K562 (cell line): ENCODE results near the gene RAB27B. TPM values are rescaled to one million over a fixed set of nuclear protein-coding genes. Genes with fewer than 3 reads are reported as not detected.

ENCODE experiments used
- ATAC-seq: fragments of 200-7000 bp; cut with Tn5 transposase; 3 replicates; pipeline ENCODE4 v1.9.1; 2020; ENCODE audit warnings: moderate library complexity
- Bru-seq: library from RNA; stranded (reverse); fragments of 400-500 nt; gene quantifications from one replicate; lab custom pipeline; 2021; lab: Mats Ljungman, UMichigan
- BruChase-seq, 2 experiments: library from RNA; stranded (reverse); fragments of 400-500 nt; gene quantifications; one replicate each; lab custom pipeline; 2021; lab: Mats Ljungman, UMichigan
- BruUV-seq: library from RNA; stranded (reverse); fragments of 400-500 nt; replicated peaks from 2 replicates; lab custom pipeline; 2021; lab: Mats Ljungman, UMichigan
- CTCF ChIA-PET: fragments of 300-600 bp; formaldehyde crosslinking; extraction: SDS; loops from one replicate; lab custom pipeline; 2021; ENCODE audit warnings: low intra/inter-chr PET ratio; lab: Yijun Ruan, JAX
- POLR2A ChIA-PET: fragments of 300-600, 350-650 bp; sonication (Branson Sonifier 250); formaldehyde crosslinking; extraction: SDS; loops from one replicate; lab custom pipeline; 2021; ENCODE audit warnings: antibody characterized with exemption, inconsistent platforms; lab: Yijun Ruan, JAX
- DNase-seq, 4 experiments: peaks; one replicate each; pipeline versions ENCODE4 v3.0.0 to v3.0.0-alpha.2; 2011 to 2018; ENCODE audit warnings: low spot score in 3 of 4, mixed read lengths in 3 of 4; ENCODE audit errors: extremely low read depth in 1 of 4
- FAIRE-seq: peaks from 2 replicates; lab custom pipeline; 2011; peaks lifted over from hg19 to GRCh38; lab: Jason Lieb, UNC
- H2AFZ ChIP-seq: 2 replicates; pipeline ENCODE4 v1.6.0; 2011; ENCODE audit warnings: low read depth, low read length, control low read depth, inconsistent platforms
- H3K27ac ChIP-seq: fragments of 200-600 bp; 3 replicates; pipeline ENCODE4 v1.8.0; 2011; ENCODE audit warnings: low read depth, mild to moderate bottlenecking, control low read depth, inconsistent platforms, low read length, moderate library complexity, mixed read lengths; ENCODE audit errors: extremely low read depth
- H3K27me3 ChIP-seq, 2 experiments: fragments of 300-600 bp in 1 of 2; 2 replicates in 1 of 2; 3 replicates in 1 of 2; pipeline versions ENCODE4 v1.6.0 to v1.8.0; 2011; ENCODE audit warnings: inconsistent platforms in 2 of 2, low read length in 2 of 2, mild to moderate bottlenecking in 1 of 2, mixed read lengths in 1 of 2, moderate library complexity in 1 of 2; ENCODE audit not compliant: control insufficient read depth in 2 of 2, insufficient read depth in 2 of 2
- H3K36me3 ChIP-seq: fragments of 300-600 bp; 3 replicates; pipeline ENCODE4 v1.8.0; 2011; ENCODE audit warnings: mild to moderate bottlenecking, low read length, inconsistent platforms; ENCODE audit not compliant: control insufficient read depth, insufficient read depth
- H3K4me1 ChIP-seq, 2 experiments: fragments of 200-600 bp in 1 of 2; replicated peaks in 1 of 2; 2 replicates in 1 of 2; 3 replicates in 1 of 2; pipeline versions ENCODE4 v1.5.1 to v1.8.0; 2011; ENCODE audit warnings: inconsistent platforms in 2 of 2, low read length in 2 of 2, mild to moderate bottlenecking in 1 of 2, mixed read lengths in 1 of 2, moderate library complexity in 1 of 2; ENCODE audit not compliant: control insufficient read depth in 2 of 2, insufficient read depth in 2 of 2
- H3K4me2 ChIP-seq: 2 replicates; pipeline ENCODE4 v1.6.1; 2011; ENCODE audit warnings: low read length, control low read depth, inconsistent platforms, mixed read lengths; ENCODE audit not compliant: insufficient read depth
- H3K4me3 ChIP-seq: fragments of 200-600 bp; sonication (generic), shearing (Covaris generic); 2 replicates; pipeline ENCODE4 v1.5.1; 2016; ENCODE audit warnings: control low read depth, inconsistent platforms
- H3K79me2 ChIP-seq: fragments of 200-600 bp; 3 replicates; pipeline ENCODE4 v1.8.0; 2011; ENCODE audit warnings: low read length, inconsistent platforms; ENCODE audit not compliant: control insufficient read depth, insufficient read depth
- H3K9ac ChIP-seq, 2 experiments: 2 replicates each; pipeline versions ENCODE4 v1.6.0 to v1.6.1; 2011; ENCODE audit warnings: low read depth in 2 of 2, low read length in 2 of 2, control low read depth in 1 of 2, inconsistent platforms in 1 of 2, mild to moderate bottlenecking in 1 of 2, mixed read lengths in 1 of 2; ENCODE audit not compliant: insufficient read depth in 1 of 2
- H3K9me1 ChIP-seq: one replicate; pipeline ENCODE4 v1.6.0; 2011; ENCODE audit warnings: inconsistent platforms, mild to moderate bottlenecking, low read length, moderate library complexity; ENCODE audit not compliant: control insufficient read depth, insufficient read depth
- H3K9me3 ChIP-seq: replicated peaks from 2 replicates; pipeline ENCODE4 v1.5.1; 2011; ENCODE audit warnings: low read depth, low read length, inconsistent platforms; ENCODE audit not compliant: control insufficient read depth, insufficient read depth
- H4K20me1 ChIP-seq: replicated peaks from 2 replicates; pipeline ENCODE4 v1.6.1; 2011; ENCODE audit warnings: low read length, inconsistent platforms, mixed read lengths; ENCODE audit not compliant: control insufficient read depth, insufficient read depth
- CREB1 ChIP-seq, 2 experiments: sonication (generic) in 1 of 2; formaldehyde crosslinking in 1 of 2; IDR thresholded peaks; 2 replicates each; pipeline versions ENCODE4 v1.6.1 to v1.8.0; 2012 to 2022; ENCODE audit warnings: inconsistent platforms in 1 of 2, mild to moderate bottlenecking in 1 of 2, missing genetic modification reagents in 1 of 2, moderate library complexity in 1 of 2
- CTBP1 ChIP-seq: fragments of 450-650 bp; IDR thresholded peaks from 2 replicates; pipeline ENCODE4 v1.6.1; 2016; ENCODE audit warnings: borderline replicate concordance
- CXXC5 ChIP-seq: fragments of 250-450 bp; sonication (Bioruptor Pico); IDR thresholded peaks from 2 replicates; pipeline ENCODE4 v1.8.0; 2022; ENCODE audit warnings: inconsistent platforms, mild to moderate bottlenecking, moderate library complexity
- DEAF1 ChIP-seq: fragments of 450-650 bp; formaldehyde crosslinking; IDR thresholded peaks from 2 replicates; pipeline ENCODE4 v1.4.0; 2020; ENCODE audit warnings: mild to moderate bottlenecking, moderate library complexity
- HDAC6 ChIP-seq: IDR thresholded peaks from 2 replicates; pipeline ENCODE4 v1.6.1; 2012; ENCODE audit warnings: low read depth, mild to moderate bottlenecking, control low read depth, inconsistent platforms, low read length, moderate library complexity
- HNRNPLL ChIP-seq: fragments of 200-400 bp; formaldehyde crosslinking; IDR thresholded peaks from 2 replicates; pipeline ENCODE4 v1.6.1; 2017; ENCODE audit warnings: low read length, low read depth, mild to moderate bottlenecking; ENCODE audit not compliant: poor library complexity, severe bottlenecking
- KLF10 ChIP-seq: fragments of 250-450 bp; sonication (Bioruptor Pico); IDR thresholded peaks from 2 replicates; pipeline ENCODE4 v1.6.1; 2021; ENCODE audit warnings: matching md5 sums
- RUNX1 ChIP-seq: sonication (generic); IDR thresholded peaks from 2 replicates; pipeline ENCODE4 v1.6.1; 2016; ENCODE audit warnings: antibody characterized with exemption, low read depth
- SRSF7 ChIP-seq: fragments of 200-400 bp; formaldehyde crosslinking; optimal IDR thresholded peaks from 2 replicates; pipeline ENCODE3; 2017; ENCODE audit warnings: mild to moderate bottlenecking, low read depth, low read length
- TAF15 ChIP-seq: fragments of 200-400 bp; formaldehyde crosslinking; IDR thresholded peaks from 2 replicates; pipeline ENCODE4 v1.6.1; 2017; ENCODE audit warnings: mild to moderate bottlenecking, low read depth, low read length, moderate library complexity
- TFAM ChIP-seq: fragments of 250-450 bp; sonication (Bioruptor Pico); conservative IDR thresholded peaks from 2 replicates; pipeline ENCODE4 v1.5.0; 2021; ENCODE audit warnings: mild to moderate bottlenecking, moderate library complexity
- ZNF766 ChIP-seq: fragments of 200-800 bp; sonication (Bioruptor generic); conservative IDR thresholded peaks from 2 replicates; pipeline ENCODE4 v1.6.1; 2016; ENCODE audit warnings: missing genetic modification characterization, missing compliant biosample characterization
- WGBS: fragments of 100-300 bp; shearing (Covaris generic); methylation state at CpG from one replicate; pipeline ENCODE4 v1.1.6; 2016; ENCODE audit warnings: low coverage, mixed read lengths; ENCODE audit not compliant: insufficient coverage; ENCODE audit errors: missing lambda C conversion rate; 5-methylcytosine and 5-hydroxymethylcytosine counted together
- in situ Hi-C: fragments of 300-500 bp; cut with MboI; formaldehyde crosslinking; loops from 4 replicates; pipeline ENCODE4 v1.15.0; 2018; ENCODE audit warnings: inconsistent platforms, mixed read lengths
- intact Hi-C: fragments of 100-400 bp; cut with micrococcal nuclease; formaldehyde crosslinking; loops from 2 replicates; pipeline ENCODE4 v1.14.2; 2022
- long read RNA-seq, 3 experiments: library from polyadenylated mRNA in 2 of 3; library from RNA in 1 of 3; unstranded in 2 of 3; stranded (forward) in 1 of 3; transcript quantifications; one replicate each; pipeline ENCODE4 v2.0.0, GENCODE V29; 2019 to 2022
- polyA minus RNA-seq, 3 experiments: library from RNA; depleted of rRNA, polyadenylated mRNA; stranded (reverse); fragments of >200 nt; gene quantifications; 2 replicates each; pipeline ENCODE4 v1.2.3, GENCODE V29; 2011
- polyA plus RNA-seq, 8 experiments: library from polyadenylated mRNA; depleted of rRNA in 4 of 8; stranded (reverse) in 5 of 8; unstranded in 3 of 8; fragments of >200 nt; fragmentation: Nextera tagmentation in 2 of 8; fragmentation: Illumina TruSeq in 1 of 8; extraction: Ambion mirVana in 2 of 8; extraction: Trizol in 1 of 8; gene quantifications; 2 replicates each; pipeline versions ENCODE4 v1.2.1 to v1.2.3, GENCODE V29; 2011 to 2014; ENCODE audit warnings: inconsistent platforms in 1 of 8, missing spikeins in 1 of 8
- total RNA-seq, 7 experiments: library from RNA; depleted of rRNA in 6 of 7; stranded (reverse); fragments of >200 nt in 6 of 7; fragmentation: Illumina TruSeq in 2 of 7; extraction: Trizol in 2 of 7; gene quantifications; 2 replicates each; pipeline versions ENCODE4 v1.2.1 to v1.2.3, GENCODE V29; 2011 to 2021; ENCODE audit warnings: low replicate concordance in 1 of 7

Gene RAB27B
- total RNA-seq (2011; cell fraction: chromatin; rRNA removed; ENCODE audit: low replicate concordance), result 0.37 and 1.9 TPM in 2 replicates
- total RNA-seq (2011; cell fraction: nucleolus; rRNA removed), result 0.17 and 0.26 TPM in 2 replicates
- total RNA-seq (2011; cell fraction: nucleoplasm; rRNA removed), result 0.66 and 1.1 TPM in 2 replicates
- total RNA-seq (2014; rRNA removed) (0.91 and 1.8 TPM in 2 replicates), total RNA-seq (2014; rRNA removed; fragmentation: Illumina TruSeq; extraction: Trizol) (2.4 and 2.5 TPM in 2 replicates), total RNA-seq (2015; rRNA removed; fragmentation: Illumina TruSeq; extraction: Trizol) (5.0 and 5.7 TPM in 2 replicates), total RNA-seq (2021) (2.0 and 3.1 TPM in 2 replicates), polyA plus RNA-seq (2011; rRNA removed) (0.19 and 2.5 TPM in 2 replicates), polyA plus RNA-seq (2014; fragmentation: Illumina TruSeq; extraction: Trizol) (1.2 TPM in 2 replicates), polyA plus RNA-seq (2014; fragmentation: Nextera tagmentation; extraction: Ambion mirVana) (under 1 TPM; 0.44 to 0.71 TPM), polyA plus RNA-seq (2014; rRNA removed) (0.67 and 1.0 TPM in 2 replicates), polyA minus RNA-seq (2011; rRNA and poly(A)+ RNA removed) (0.87 and 3.0 TPM in 2 replicates), Bru-seq, nascent RNA (percentile 43 among the genes with signal in this experiment), BruChase-seq, experiment 1, labeled RNA remaining after a 2-hour chase (percentile 38 among the genes with signal in this experiment), BruChase-seq, experiment 2, labeled RNA remaining after a 6-hour chase (percentile 38 among the genes with signal in this experiment)
- polyA plus RNA-seq (2011; cell fraction: cytosol; rRNA removed), result 0.07 and 1.2 TPM in 2 replicates
- polyA plus RNA-seq (2011; cell fraction: nucleus; rRNA removed), result 0.45 and 2.0 TPM in 2 replicates
- 2.4 and 3.7 TPM in 2 replicates for polyA plus RNA-seq (2012)
- 0.73 and 2.3 TPM in 2 replicates for polyA minus RNA-seq (2011; cell fraction: cytosol; rRNA and poly(A)+ RNA removed)
- polyA minus RNA-seq (2011; cell fraction: nucleus; rRNA and poly(A)+ RNA removed), result 0.33 and 1.1 TPM in 2 replicates
- long read RNA-seq, experiment 1, full-length matches to known transcripts, result 1 of 1 reads
- long read RNA-seq, experiment 1, partial matches to known transcripts, result 0 of 1 reads
- long read RNA-seq, experiment 1, other reads (novel, unspliced or antisense), result 0 of 1 reads
- long read RNA-seq, experiment 2, partial matches to known transcripts, result 0 of 2 reads
- long read RNA-seq, experiment 2, other reads (novel, unspliced or antisense), result 2 of 2 reads
- long read RNA-seq, experiment 3, partial matches to known transcripts, result 0 of 1 reads
- long read RNA-seq, experiment 3, other reads (novel, unspliced or antisense), result 1 of 1 reads

GRCh38 chr18:54828281-54828881 is at the start of gene RAB27B:
Gene RAB27B, plus strand, starts transcription at chr18:54828477. Its CDS starts 49,109 bp downstream, at chr18:54877586.
- Histone ChIP-seq H3K9ac (peak within 1 kb of the TSS in 1 of 2 experiments; percentile 76; a peak in 2 of 4 replicates), H3K4me3 (peak within 1 kb of the TSS; percentile 33; the same call in 1 of the 2 replicates), H3K9me1 (no peaks in the 10 kb centered on the region), H3K27ac (no peak within 1 kb of the TSS), H4K20me1 (no peaks in the 10 kb centered on the region)
- TF ChIP-seq KLF10 (CRISPR knock-in tag), result no peak
- no peak for TF ChIP-seq RUNX1
- peak; percentile 66; the same call in 1 of the 2 replicates for TF ChIP-seq ZNF766 (CRISPR knock-in tag)
- TF ChIP-seq HDAC6, result no peak
- TF ChIP-seq TFAM, result no peak
- TF ChIP-seq HNRNPLL, result no peak
- no peak for TF ChIP-seq CREB1 (IDR thresholded peaks at IDR 0.05)
- TF ChIP-seq CREB1 (CRISPR knock-in tag; IDR thresholded peaks at IDR 0.05), result no peak
- 0 out of 2 replicates have a peak, but pooled peaks have one; percentile 35 for TF ChIP-seq CTBP1
- TF ChIP-seq DEAF1 (CRISPR knock-in tag), result no peak
- TF ChIP-seq TAF15, result no peak
- 0 out of 2 replicates have a peak, but pooled peaks have one; percentile 15 for TF ChIP-seq CXXC5 (CRISPR knock-in tag)
- TF ChIP-seq SRSF7, result no peak
- TF ChIP-seq, all 486 proteins: peak for 3
- Histone ChIP-seq H3K79me2 (no peaks in the 10 kb centered on the region), H3K36me3 (no peaks in the 10 kb centered on the region), H3K4me1 (peaks cover 0 to 7% of the 10 kb centered on the region in 2 experiments; a peak in 1 of 5 replicates), H3K9me3 (peaks cover 5% of the 10 kb centered on the region; the same call in 1 of the 2 replicates), H2AFZ (peak within 1 kb of the TSS; percentile 63; the same call in 1 of the 2 replicates), H3K4me2 (peak within 1 kb of the TSS; percentile 33), H3K27me3 (no peaks in the 10 kb centered on the region)
- FAIRE-seq (no peak), ATAC-seq (peak; percentile 58), DNase-seq (peak in 1 of 4 experiments; percentile 33)
- in situ Hi-C loops (no loop called here), intact Hi-C loops (no loop called here)
- BruUV-seq, result no TSS peak
- POLR2A ChIA-PET, result no interaction called here
- CTCF ChIA-PET, result no interaction called here
- WGBS, result 21% methylated on average over 24 of the region's 35 CpGs
